Activated CD8-positive, alpha-beta memory T cell treated with anti-CD3 and anti-CD28 coated beads for 24 hours (primary cell): ENCODE measurements around the gene SPART.
A peak's percentile ranks its signal among the peaks of the same experiment; 100 is the strongest.
"Not testable (repeated sequence)": the region's sequence is repeated elsewhere in the genome, so short reads cannot be mapped to it uniquely, and the experiment has no call there.

Source experiments
- DNase-seq: peaks from one replicate; pipeline ENCODE4 v3.0.0-alpha.2; 2020

Gene SPART

GRCh38 chr13:36352350-36352749 lies 6.2 kb upstream of the SPART start:
- DNase-seq: no peak

DNA sequence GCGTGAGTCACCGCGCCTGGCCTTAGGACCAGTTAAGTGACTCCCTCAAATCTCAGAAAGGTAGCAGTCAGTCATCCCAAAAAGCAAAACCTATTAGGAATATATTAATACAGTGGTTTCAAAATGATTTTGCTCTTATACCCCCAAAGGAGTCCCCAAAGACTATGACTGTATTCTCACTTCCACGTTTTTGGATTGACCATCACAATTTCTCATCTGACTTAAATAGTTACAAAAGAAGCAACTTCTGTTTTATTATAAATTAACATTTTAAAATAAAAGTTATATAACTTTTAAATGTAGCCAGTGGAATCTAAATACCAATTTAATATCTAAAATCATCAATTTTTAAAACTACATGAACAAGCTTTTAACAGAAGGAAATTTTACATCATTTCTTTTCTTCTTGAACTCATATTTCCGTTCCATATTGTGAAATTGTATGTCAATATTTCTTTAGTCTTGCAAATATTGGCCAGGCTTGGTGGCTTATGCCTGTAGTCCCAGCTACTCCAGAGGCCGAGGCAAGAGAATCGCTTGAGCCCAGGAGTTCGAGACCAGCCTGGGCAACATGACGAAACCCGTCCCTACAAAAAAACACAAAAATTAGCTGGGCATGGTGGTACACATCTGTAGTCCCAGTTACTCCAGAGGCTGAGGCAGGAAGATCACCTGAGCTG lies 1.5 kb upstream of the SPART start:
- no peak for DNase-seq

DNA sequence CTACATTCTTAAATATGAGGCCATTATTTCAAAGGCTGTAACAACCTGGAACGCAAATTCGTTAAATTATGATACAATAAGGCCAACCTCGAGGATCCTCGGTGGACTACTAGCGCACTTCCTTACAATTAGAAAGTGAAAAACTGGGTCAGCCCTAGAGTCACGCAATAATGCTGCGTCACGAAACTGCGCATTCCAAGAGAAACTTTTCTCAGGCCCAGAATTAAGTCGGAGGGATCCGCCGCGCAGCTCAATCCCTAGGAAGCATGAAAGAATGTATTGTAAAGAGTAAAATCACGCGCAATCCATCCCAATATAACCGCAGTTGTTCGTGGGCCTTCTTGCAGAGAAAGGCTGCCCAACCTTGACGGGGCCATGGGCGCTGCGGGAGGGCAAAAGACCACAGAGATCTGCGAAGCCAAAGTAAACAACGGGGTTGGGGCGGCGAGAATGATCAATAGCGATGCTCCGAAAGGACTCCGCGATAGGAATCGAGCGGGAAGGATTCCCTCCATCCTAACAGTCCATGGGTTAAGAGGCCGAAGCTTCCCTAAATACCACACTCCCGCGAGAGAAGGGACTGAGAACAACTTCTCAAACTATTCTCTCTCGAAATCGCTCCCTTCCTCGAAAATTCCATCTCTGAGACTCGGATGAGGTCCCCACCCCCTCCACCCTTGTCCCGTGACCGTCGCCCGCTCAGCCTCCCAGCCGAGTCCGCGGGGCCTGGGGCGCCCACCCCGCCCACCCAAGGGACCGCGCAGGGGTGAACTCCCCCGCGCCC lies 564 bp downstream of the SPART start:
- DNase-seq: peak; percentile 70

DNA sequence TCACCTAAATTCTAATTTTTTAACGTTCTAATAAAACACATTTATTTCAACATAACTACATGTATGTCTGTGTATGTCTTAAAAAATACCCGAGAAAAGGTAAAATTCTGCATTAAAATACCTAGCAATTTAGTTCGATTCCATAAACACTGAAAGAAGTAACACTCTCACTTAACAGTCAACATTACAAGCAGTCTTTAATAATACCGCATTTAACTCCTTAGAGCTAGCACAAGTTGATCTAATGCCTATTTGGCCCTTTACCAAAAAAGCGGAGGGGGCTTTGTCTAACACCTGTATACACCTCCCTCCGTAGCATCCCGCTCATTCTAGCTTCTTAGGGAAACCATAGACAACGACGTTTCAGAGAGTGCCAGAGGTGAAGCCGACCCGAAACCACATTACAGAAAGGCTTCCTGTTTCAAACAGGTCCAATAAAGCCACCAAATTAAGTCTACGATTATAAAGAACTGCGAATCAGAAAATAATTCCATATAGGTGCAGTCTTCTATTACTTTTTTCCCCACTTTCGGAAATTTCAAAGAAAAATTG lies 1.2 kb downstream of the SPART start:
- no peak for DNase-seq

GRCh38 chr13:36344173-36344572 lies 2.0 kb downstream of the SPART start:
- DNase-seq: no peak

DNA sequence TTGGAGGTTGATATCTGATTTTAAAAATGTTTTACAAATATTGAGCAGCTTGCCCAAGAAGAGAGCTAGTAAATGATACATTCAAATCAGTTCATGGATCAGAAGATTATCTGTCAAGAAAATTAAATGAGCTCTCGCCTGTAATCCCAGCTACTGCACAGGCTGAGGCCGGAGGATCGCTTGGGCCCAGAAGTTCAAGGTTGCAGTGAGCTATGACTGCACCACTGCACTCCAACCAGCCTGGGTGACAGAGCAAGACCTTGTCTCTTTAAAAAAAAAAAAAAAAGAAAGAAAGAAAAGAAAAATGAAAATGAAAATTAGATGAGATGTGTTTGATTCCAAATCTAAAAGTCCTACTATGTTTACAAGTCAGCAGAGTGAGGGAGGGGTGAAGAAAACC lies 2.4 kb downstream of the SPART start:
- no peak for DNase-seq

DNA sequence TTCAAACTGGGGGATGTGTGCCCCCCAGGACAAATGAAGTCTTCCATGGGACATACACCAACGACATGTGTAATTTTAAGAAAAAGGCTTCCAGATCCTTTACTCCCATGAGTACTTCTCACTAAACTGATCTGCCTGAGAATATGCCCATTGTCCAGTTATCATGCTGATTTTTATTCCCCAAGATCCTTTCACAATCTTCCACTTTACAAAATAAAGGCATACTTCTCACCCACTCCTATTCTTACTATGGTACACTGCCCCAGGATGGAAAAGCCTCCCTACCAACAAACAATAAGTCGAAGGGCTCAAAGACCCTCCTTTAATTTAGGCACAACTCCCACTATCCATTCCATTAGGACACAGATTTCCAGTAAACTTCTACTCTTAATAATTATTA lies 3.5 kb downstream of the SPART start:
- no peak for DNase-seq

DNA sequence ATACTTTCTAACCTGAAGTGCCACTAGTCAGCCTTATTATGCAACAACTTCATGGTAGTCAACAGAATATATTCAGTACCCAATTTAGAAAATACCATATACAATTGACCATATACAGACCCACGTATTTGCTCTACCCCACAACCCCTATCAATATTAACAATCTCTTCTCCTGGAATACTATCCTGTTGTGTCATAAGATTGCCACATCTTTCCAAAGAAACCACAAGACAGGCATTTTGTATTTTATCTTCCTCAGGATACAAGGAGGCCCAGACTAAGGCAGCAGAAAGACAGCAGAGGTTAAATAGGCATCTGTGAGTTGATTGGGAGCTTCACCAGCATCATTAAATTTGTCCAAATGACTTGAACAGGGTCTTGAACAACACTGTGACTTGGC lies 4.5 kb downstream of the SPART start:
- DNase-seq: no peak

DNA sequence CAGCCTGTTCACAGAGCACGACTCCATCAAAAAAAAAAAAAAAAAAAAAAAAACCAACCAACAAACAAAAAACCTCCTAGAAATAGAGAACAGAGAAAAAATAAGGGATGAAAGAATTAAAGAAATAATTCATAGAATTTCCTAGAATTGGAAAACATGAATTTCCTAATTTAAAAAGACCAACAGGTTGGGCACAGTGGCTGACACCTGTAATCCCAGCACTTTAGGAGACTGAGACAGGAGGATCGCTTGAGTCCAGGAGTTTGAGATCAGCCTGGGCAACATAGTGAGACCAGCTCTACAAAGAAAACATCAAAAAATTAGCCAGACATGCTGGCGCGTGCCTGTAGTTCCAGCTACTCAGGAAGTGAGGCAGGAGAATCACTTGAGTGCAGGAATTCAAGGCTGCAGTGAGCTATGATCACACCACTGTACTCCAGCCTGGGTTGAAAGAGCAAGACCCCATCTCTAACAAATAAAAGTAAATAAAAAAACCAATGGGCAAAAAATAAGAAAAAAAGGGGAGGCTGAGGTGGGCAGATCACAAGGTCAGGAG lies 6.5 kb downstream of the SPART start:
- DNase-seq: no peak

GRCh38 chr13:36337938-36338641 lies 8.1 kb downstream of the SPART start:
- DNase-seq: no peak

DNA sequence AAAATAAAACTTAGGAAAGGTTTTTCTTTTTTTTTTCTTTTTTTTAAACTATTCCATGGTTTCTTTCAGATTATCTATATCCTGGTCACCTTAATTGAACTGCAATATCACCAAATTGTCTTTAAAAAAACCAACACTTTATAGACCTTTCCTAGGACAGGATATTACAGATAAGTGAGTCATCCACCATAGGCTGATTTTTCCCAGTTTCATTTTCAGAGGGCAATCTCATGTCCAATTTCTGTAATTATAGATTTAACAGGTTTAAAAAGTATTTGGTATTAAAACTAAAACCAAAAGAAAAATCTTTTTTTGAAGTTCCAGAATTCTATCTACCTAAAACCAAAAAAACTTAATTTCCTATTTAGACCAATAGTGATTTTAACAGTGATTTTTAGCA lies 13.2 kb downstream of the SPART start:
- no peak for DNase-seq

- not testable (repeated sequence) for DNase-seq
Measured at GRCh38 chr13:36332255-36332654, 13.9 kb downstream of the SPART start.

DNA sequence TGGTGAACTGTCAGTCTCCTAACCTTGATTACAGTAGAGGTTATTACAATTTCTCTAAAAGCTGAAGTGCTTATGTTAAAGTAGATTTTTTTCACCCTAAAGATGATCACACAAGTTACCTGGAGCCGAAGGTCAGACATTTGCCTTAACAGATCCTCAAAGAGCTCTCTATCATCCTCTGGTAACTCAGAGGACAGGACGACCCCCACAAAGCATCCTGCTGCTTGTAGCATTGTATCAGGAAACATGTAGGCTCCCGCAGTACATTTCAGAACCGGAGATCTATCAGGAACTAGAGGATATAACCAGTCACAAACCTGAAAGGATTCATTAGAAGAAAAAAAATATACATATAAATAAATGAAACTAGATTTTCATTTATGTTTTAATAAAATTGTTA lies 14.9 kb downstream of the SPART start:
- DNase-seq: no peak

GRCh38 chr13:36329361-36329760 lies 16.8 kb downstream of the SPART start:
- no peak for DNase-seq

- DNase-seq: no peak
Measured at GRCh38 chr13:36328821-36329220, 17.4 kb downstream of the SPART start.

DNA sequence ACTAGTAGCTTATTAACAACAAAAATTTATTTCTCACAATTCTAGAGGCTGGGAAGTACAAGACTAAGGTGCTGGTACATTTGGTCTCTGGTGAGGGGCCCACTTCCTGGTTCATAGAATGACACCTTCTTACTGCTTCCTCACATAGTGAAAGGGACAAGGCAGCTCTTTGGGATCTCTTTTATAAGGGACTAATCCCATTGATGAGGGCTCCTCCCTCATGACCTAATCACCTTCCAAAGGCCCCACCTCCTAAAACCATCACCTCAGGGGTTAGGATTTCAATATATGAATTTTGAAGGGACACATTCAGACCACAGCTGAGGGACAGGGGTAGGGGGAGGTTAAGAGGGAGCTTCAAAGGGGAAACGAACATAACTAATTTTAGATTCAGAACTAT lies 20.3 kb downstream of the SPART start:
- no peak for DNase-seq

DNA sequence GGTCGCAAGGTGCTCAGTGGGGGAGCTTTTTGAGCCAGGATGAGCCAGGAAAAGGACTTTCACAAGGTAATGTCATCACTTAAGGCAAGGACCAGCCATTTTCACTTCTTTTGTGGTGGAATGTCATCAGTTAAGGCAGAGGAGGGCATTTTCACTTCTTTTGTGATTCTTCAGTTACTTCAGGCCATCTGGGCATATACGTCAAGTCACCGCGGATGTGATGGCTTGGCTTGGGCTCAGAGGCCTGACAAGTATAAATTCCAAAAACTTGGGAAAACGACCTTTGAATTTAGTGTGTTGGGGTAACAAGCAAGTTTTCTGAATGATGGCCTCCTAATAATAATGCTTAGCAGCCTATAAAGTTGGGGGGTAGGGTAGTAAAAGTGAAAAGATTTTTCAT lies 21.3 kb downstream of the SPART start:
- not testable (repeated sequence) for DNase-seq

DNA sequence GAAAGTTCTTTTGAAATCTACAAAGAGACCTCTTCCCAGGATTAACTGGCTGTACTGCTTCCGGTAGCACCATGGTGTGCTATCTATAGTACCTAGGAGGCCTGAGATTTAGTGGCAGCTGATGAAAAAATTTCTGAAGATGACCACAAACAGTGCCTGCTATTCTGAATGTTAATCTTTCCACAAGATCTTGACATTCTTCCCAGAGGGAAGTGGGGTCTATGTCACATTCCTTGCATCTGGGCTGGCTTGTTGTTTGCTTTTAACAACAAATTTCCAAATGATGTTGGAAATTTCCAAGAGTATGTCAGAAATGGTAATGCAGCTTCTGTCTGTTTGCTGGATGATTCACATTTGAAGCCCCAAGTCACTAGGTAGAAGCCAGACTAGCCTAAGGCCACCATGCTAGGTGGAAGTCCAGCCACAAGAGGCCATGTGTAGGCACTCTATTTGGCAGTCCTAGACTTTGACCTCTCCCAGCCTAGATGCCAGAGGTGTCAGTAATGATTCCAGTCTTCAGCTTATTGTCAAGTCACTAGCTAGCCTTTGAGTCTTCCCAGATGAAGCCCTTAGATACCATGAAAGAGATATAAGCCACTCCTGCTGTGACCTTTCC lies 22.1 kb downstream of the SPART start:
- no peak for DNase-seq

GRCh38 chr13:36323408-36323807 lies 22.8 kb downstream of the SPART start:
- no peak for DNase-seq

DNA sequence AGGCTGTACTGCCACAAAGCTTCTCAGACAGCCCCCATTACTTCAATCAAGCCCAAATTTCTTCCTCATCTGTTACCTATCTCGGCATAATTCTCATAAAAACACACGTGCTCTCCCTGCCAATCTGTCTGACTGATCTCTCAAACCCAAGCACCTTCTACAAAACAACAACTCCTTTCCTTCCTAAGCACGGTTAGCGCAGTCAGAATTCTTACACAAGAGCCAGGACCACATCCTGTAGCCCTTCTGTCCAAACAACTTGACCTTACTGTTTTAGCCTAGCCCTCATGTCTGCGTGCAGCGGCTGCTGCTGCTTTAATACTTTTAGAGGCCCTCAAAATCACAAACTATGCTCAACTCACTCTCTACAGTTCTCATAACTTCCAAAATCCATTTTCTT lies 26.4 kb downstream of the SPART start:
- not testable (repeated sequence) for DNase-seq

DNA sequence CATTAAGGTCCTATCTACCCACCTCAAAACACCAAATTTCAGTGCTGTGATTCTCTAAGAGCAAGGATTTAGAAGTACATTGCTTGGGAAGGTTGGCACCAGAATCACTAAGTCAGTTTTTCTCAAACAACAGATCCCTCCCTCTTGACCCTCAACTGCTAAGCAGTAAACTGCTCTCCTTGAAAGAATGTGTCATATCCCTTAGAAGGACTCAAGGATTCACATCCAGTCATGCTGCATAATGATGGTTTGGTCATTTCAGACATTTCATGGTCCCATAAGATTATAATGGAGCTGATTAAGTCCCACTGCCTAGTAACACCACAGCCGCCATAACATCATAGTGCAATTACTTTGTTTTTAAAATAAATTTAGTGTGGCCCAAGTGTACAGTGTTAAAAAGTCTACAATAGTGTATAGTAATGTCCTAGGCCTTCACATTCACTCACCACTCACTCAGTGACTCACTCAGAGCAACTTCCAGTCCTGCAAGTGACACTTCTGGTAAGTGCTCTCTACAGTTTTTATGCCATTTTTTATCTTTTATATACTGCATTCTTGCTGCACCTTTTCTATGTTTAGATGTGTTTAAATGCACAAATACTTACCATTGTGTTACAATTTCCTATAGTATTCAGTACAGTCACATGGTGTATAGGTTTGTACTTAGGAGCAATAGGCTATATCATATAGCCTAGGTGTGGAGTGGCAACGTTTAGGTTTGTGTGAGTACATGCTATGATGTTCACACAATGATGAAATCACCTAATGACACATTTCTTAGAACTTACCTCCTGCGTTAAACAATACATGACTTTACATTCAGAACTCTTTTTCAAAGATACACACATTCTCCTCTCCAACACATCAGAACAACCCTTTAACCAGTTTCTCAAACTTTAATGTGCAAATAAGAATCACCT lies 32.9 kb downstream of the SPART start:
- no peak for DNase-seq
